ENCODE data around the gene SLC37A2.
"Not testable (repeated sequence)": the region's sequence is repeated elsewhere in the genome, so short reads cannot be mapped to it uniquely, and the experiment has no call there.

The SLC37A2 gene

DNA sequence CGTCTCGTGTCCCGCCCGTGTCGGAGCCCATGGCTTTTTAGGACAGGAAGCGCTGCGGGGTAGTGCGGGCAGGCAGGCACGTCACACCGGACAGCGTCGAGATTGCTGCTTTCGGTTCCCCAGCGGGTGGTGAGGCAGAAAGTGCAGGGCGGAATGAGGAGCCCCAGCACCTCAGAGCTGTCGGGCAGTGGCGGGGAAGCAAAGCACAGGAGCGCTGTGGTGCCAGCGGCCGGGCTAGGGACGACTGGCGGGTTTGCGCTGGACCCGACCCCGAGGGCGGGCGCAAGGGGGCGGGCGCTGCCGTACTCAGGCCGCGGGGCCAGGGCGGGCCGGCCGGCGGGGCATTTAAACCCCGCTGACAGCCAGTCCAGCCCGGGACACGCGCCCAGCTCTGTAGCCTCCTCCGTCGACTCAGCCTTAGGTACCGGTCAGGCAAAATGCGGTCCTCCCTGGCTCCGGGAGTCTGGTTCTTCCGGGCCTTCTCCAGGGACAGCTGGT is at the start of gene SLC37A2:
Gene SLC37A2 (plus strand): TSS at position 375 of the 498 bp plus-strand sequence. CDS start 63 bp downstream, at position 438.
- peak; percentile 34 for DNase-seq

- DNase-seq: no peak
These were observed 46.7 kb upstream of the SLC37A2 start for GRCh38 chr11:125016413-125016812.

DNA sequence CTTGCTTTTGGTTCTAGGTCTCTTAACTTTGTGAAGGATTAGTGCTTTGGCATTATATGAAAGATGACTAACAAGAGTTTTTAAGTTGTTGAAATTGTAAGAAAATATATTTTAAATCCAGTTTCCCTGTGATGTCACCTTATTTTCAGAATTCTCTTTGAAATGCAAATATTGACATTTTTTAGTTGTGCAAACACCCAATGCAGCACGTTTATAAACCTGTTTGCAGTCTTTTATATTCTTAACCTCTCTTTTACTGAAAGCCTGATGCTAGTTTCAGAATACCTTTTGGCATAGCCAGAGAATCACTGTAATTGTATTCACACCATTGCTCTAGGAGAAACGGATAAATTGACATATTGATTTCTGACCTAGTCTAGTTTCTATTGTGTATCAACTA is 42.8 kb upstream of the SLC37A2 start:
- DNase-seq: no peak

DNA sequence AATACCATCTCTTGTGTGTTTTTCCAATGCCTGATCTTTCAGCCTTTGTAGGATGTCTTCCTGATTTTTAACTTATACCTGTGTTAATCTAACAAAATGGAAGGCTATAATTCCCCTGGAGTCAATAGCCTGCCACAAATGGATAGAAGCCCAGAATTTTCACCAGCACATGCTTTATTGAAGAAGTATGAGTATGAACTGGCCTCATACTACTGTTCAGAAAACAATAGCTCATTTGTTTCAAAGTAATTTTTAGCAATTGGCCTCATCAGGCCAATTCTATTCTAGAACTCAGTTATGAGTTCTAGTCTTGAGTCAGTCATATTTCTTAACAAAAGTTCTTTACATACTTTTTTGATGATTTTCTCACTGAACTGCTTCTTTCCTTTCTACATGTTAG is 40.6 kb upstream of the SLC37A2 start:
- DNase-seq: no peak

DNA sequence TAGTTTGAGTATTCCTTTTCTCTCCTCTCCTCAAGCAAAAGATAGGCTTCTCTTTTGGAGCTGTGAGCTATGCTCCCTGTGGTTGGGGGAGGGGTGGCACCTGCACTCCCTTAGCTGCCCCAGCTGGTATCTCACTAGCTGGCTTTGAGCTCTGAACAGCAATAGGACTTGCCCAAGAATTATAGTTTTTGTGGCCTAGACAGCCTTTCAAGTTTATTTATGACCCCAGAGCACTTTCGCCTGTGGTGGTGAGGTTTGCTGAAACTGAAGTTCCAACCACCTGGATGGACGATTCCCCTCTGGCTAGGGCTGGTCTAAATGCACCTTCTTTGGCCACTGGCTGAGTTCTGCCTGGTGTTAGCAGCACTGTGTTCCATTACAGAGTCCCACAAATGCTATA is 37.1 kb upstream of the SLC37A2 start:
- no peak for DNase-seq

- not testable (repeated sequence) for DNase-seq
These were observed 33.7 kb upstream of the SLC37A2 start for GRCh38 chr11:125029431-125029830.

DNA sequence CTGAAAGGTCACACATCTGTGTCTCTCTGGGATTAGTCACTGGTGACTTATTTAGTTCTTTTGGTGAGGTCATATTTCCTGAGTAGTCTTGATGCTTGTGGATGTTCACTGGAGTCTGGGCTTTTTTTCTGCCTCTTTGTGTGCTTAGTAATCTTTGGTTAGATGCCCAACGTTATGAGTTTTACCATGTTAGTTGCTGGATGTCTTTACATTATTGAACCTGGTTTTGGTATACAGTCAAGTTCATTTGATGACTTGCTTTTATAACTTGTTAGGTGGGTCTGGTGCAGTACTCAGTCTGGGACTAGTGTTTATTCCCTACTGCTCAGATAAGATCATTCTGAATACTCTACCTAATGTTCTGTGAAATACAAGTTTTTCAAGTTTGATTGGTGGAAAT is 26.2 kb upstream of the SLC37A2 start:
- DNase-seq: no peak

GRCh38 chr11:125049164-125049792 is 13.8 kb upstream of the SLC37A2 start:
- no peak for DNase-seq

DNA sequence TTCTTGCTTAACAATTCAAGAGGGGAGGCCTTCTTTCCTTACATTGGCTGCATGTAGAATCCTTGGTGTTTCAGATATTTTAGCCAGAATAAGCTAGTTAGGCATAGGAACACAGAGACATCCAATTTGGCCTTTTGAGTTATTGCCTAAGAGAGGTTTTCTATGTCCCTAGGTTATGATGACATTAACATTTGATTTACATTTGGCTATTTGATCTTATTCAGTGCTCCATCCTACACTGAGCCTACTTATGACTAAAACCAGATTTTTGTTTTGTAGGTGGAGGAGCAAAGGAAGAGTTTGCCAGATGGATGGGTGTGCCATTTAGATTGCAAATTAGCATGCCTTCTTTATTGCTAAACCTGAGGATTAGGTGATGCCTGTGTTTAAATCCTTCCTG is 11.1 kb upstream of the SLC37A2 start:
- no peak for DNase-seq

GRCh38 chr11:125053167-125053566 is 9.9 kb upstream of the SLC37A2 start:
- no peak for DNase-seq

DNA sequence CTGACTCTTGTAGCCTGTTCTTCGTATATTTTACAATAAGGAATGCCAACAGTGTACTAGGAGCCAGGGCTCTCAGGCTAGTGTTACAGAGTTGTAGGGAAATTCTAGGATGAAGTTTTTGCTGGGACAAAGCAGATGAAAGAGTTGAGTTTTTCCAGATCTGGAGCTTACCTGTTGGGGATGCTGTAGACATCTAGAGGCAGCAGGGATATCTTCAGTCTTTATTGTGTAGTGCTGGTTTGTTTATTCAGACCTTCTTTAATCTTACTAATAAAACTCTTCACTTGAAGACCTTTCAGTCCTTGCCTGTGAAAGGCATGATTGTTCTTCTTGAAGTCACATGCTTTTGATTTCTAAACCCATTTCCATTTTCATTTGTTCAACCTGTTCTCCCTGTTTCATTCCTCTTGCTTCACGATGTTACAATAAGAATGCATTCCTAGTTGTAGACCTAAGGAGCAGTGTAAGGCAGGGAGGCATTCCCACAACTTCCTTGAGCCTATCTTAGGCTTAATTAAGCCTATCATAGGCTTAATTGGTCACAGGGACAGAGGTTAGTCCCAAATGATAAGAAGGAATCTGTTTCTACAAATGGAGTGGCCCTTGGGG is 7.9 kb upstream of the SLC37A2 start:
- DNase-seq: no peak

GRCh38 chr11:125056111-125056510 is 7.0 kb upstream of the SLC37A2 start:
- not testable (repeated sequence) for DNase-seq

GRCh38 chr11:125056931-125057692 is 6.0 kb upstream of the SLC37A2 start:
- DNase-seq: no peak

DNA sequence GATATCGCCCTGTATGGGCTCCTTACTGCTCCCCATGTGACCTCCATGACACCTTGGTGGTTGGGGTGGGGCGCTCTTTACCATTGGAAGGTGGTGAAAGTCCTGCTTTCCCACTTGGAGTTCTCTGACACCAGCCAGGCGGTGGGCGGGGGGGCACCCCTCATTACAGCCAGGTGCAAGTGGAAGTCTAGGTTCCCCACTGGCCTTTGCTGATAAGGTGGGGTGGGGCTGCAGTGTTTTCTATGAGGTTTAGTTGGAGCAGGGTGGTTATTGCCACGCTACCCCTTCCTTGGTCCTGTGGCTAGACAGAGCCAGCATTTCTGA is 5.5 kb upstream of the SLC37A2 start:
- DNase-seq: no peak

GRCh38 chr11:125061281-125061680 is 1.8 kb upstream of the SLC37A2 start:
- DNase-seq: no peak

DNA sequence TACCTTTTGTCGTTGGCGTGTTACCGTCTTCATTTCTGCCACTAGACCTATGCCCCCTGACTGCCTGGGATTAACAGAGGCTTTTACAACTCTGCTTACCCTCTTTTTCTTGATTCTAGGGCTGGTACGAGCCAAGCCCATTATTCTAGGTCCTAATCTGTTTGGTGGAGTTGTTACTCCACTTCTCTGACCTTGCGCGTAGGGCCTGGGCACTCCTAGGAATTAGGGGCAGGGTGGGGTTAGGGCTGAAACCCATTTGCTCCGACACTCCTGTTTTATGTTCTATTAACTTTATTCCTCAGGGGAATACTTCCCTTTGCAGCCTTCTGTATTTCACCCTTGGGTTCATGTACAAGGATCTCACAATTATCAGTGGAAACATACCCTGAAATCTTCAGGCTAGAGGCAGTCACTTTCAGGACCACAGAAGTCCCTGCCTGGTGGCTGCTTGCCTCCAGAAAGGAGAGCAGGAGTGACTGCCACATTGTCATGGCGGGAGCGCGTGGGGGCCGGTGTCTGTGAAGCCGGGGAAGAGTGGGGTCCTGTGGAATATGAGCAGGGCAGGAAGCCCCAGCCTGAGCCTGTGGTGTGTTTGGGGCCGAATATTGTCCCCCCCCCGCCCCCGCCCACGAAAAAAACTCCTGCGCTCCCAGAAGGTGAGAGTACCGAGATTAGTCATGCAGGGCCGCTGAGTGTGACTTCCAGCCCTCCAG is 731 bp upstream of the SLC37A2 start:
- no peak for DNase-seq

DNA sequence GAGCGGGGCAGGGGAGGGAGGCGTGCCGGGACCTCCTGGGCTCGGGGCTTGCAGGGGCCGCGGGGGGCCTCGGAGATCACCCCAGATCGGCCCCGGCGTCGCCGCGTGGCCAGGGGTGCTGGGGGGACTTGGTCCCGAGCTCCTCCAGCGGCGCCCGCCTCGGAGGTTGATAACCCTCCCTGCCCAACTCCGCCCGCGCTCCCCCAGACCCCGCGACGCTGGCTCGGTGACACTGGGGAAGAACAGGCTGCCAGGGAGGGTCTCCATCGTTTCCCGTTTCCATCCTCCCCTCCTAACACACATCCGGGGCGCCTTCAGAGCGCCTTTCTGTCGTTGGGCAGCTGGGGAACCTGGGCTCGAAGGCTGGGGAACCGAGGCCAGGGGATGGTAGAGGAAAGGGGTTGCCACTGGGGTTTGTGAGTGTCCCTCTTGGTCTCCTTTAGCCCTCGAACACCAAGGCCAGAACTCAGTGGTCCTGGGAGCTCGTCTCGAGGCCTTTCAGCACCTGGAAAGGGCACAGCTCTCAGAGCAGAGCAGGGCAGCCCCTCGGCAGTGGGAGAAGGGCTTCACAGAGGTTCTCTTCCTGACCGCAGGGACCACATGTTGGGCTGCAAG is 431 bp downstream of the SLC37A2 start:
- no peak for DNase-seq

DNA sequence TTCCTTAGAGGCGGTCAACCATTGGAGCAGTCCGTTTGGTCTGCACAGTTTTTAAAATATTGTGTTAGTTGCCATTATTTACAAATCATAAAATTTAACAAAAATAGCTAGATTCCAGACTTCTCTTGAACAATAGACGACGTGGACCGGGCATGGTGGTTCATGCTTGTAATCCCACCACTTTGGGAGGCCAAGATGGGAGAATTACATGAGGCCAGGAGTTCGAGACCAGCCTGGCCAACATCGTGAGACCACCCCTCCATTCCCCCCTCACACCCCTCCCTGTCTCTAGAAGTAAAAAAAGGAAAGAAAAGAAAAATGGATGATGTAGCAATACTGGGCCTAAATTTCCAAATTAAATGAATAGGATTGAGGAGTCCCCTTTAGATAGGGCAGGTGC is 965 bp downstream of the SLC37A2 start:
- DNase-seq: no peak

- DNase-seq: no peak
These were observed 5.3 kb downstream of the SLC37A2 start for GRCh38 chr11:125068368-125068767.

DNA sequence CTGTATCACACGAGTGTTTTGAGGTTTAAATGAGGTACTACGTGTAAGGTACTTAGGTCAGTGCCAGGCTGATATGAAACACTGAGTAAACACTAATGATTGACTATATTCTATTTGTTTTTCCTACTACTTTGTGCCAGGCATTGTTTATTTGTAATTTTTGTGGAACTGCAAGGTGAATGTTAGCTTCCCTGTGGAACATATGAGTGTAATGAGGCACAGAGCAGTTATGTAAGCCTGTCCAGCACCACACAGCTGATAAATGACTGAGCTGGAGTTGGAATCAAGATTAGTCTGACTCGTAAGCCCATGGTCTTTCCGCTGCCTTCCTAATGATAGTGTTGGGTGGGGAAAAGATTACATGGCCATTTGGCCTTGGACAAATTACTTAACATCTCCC is 5.9 kb downstream of the SLC37A2 start:
- DNase-seq: no peak

GRCh38 chr11:125069796-125070195 is 6.7 kb downstream of the SLC37A2 start:
- DNase-seq: no peak

DNA sequence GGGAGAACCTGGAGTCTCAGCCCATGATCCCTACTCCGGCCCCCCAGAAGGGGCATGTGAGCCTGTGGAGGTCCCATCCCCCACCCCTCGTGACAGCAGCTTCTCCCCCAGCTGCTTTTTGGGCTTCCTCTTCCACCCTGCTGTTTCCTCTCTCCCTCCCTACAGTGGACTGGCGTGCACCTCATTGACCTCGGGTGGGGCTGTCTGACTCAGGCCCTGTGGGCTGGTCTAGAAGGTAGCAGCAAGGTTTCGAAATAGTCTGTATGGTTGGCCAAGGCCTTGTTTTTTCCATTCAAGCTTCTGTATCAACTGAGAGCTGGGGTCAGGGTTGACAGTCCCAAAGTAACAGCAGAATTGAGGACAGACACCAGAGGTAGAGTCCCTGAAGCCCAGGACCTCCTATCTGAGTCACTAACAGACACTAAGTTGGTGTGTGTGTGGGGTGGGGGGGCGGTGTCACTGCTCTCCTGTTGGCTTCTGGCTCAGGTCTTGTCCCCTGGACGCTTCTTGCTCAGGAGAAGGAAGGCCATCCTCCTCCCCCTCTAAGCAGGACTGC is 7.7 kb downstream of the SLC37A2 start:
- DNase-seq: no peak

- no peak for DNase-seq
These were observed 8.3 kb downstream of the SLC37A2 start for GRCh38 chr11:125071435-125071834.
